ENCODE measurements around the gene MUC5B. TPM values are rescaled to one million over a fixed set of nuclear protein-coding genes. Genes with fewer than 3 reads are reported as not detected.

Gene MUC5B
- total and polyA plus RNA-seq, 2 of the 13 experiments (the other 11 are each of a cell fraction or from before 2014, with no cell fraction given): 0.01 TPM; not detected in 1

DNA sequence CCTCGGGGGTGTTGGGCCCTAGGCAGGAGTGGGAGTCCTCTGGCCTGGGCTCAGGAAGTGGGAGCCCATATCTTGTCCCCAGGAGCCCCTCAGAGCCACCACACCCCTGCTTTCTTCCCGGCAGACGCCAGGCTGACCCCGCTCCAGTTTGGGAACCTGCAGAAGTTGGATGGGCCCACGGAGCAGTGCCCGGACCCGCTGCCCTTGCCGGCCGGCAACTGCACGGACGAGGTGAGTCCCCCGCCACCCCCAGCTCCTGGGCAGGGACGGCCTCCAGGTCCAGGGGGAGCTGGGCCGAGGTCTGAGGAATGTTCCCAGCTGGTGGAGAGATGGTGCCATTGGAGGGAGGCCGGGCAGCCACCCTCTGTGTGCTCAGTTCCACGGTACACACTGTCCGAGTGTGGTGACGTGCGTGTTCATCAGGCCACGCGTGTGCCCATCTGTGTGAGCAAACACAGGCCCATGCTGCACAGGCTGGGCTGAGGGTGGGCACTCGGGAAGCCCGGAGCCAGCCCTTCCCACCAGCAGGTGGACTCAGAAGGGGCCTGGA lies 4.8 kb downstream of the MUC5B start (continued):
- TF ChIP-seq ZHX2 (IDR thresholded peaks at IDR 0.05; ENCODE audit: low read depth): no peak
- no peak for TF ChIP-seq ZHX2 (CRISPR knock-in tag; IDR thresholded peaks at IDR 0.05; ENCODE audit: borderline replicate concordance)

DNA sequence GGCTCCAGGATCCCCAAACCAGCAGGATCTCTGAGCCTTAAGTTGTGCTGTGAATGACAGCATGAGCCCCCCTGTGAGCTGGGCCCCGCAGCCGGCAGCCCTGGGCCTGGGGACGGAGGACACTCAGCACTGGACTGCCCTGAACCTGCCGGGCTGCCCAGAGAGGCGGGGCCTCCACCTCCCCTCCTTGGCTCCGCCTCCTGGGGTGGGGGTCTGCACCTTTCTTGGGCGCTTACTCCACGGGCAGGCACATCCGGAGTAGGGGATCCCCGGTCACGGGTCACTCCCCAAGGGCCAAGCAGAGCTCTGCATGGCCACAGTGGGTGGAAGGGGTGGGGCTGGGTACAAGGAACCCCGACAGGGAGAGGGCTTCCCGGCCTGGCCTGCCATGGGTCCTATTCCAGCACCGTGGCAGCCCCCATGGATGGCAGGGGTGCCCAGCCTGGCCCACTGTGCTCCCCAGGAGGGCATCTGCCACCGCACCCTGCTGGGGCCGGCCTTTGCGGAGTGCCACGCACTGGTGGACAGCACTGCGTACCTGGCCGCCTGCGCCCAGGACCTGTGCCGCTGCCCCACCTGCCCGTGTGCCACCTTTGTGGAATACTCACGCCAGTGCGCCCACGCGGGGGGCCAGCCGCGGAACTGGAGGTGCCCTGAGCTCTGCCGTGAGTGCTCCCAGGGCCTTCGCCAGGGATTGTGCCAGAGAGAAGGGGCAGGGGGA lies 5.4 kb downstream of the MUC5B start:
- POLR2A ChIA-PET: no interaction called here
- Histone ChIP-seq H3K4me1 (ENCODE audit: insufficient read depth, low read length) (0 out of 2 replicates have a peak, but pooled peaks cover under 1% of the 10 kb centered on the region), H3K79me2 (ENCODE audit: insufficient read depth, low read length) (no peaks in the 10 kb centered on the region), H4K20me1 (ENCODE audit: insufficient read depth, low read length) (no peaks in the 10 kb centered on the region), H3K27ac (ENCODE audit: extremely low read length, insufficient read depth, low read length) (no peak overlapping the region), H3K4me2 (ENCODE audit: low read depth, low read length) (no peak overlapping the region), H3K36me3 (replicated peaks in 1 of 2; ENCODE audit: control insufficient read depth in 1 of 2, insufficient read depth in 2 of 2, low read length in 2 of 2) (no peaks in the 10 kb centered on the region), H3K27me3 (ENCODE audit: control insufficient read depth in 1 of 2, insufficient read depth in 2 of 2, low read length in 2 of 2) (peaks cover 5 to 15% of the 10 kb centered on the region in 2 experiments; a peak in 4 of 5 replicates), H3K9me3 (ENCODE audit: low read length) (no peaks in the 10 kb centered on the region), H2AFZ (ENCODE audit: low read length) (no peak overlapping the region), H3K9ac (ENCODE audit: insufficient read depth, low read depth, low read length) (no peak overlapping the region), H3K4me3 (replicated peaks in 1 of 3; ENCODE audit: insufficient read depth in 1 of 3, low read depth in 2 of 3, low read length in 3 of 3) (no peak overlapping the region)
- DNase-seq (ENCODE audit: low spot score) (no peak), FAIRE-seq (no peak), ATAC-seq (no peak)
- no TSS peak for BruUV-seq (replicated peaks)
- WGBS (ENCODE audit: low lambda C conversion rate): 0% methylated on average over 1 of the region's 31 CpGs
- CTCF ChIA-PET (ENCODE audit: low intra/inter-chr PET ratio, low total read pairs): no interaction called here
- intact Hi-C loops (cut with micrococcal nuclease; ENCODE audit: unreplicated experiment): no loop called here
- in situ Hi-C loops (cut with HindIII; ENCODE audit: extremely low pct_ligation_motif_present, low pct_unique_long_range_greater_than_20kb): loop anchor here (5.0 kb wide), 1 partner anchor 116 kb away; no protein-coding TSS in a partner anchor
- TF ChIP-seq, protein P1, sequence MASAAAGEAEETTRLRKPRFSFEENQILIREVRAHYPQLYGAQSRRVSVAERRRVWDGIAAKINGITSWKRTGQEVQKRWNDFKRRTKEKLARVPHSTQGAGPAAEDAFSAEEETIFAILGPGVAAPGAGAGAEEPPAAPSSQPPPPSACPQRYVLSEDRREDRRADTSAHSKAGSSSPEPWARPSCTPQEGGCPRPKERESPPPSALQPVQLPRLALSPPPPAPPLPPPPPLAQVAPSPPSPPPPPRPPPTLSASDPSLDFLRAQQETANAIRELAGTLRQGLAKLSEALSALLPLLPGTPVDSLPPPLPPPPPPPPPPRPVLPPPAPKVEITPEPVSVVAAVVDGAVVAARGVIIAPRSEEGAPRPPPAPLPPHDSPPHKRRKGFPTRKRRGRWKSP (CRISPR knock-in tag; IDR thresholded peaks at IDR 0.05): no peak
- TF ChIP-seq TRIM24 (CRISPR knock-in tag; IDR thresholded peaks at IDR 0.05): no peak
- TF ChIP-seq, protein P2, sequence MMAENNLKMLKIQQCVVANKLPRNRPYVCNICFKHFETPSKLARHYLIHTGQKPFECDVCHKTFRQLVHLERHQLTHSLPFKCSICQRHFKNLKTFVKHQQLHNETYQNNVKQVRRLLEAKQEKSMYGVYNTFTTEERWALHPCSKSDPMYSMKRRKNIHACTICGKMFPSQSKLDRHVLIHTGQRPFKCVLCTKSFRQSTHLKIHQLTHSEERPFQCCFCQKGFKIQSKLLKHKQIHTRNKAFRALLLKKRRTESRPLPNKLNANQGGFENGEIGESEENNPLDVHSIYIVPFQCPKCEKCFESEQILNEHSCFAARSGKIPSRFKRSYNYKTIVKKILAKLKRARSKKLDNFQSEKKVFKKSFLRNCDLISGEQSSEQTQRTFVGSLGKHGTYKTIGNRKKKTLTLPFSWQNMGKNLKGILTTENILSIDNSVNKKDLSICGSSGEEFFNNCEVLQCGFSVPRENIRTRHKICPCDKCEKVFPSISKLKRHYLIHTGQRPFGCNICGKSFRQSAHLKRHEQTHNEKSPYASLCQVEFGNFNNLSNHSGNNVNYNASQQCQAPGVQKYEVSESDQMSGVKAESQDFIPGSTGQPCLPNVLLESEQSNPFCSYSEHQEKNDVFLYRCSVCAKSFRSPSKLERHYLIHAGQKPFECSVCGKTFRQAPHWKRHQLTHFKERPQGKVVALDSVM (CRISPR knock-in tag; IDR thresholded peaks at IDR 0.05): no peak
- TF ChIP-seq ZNF44 (CRISPR knock-in tag; IDR thresholded peaks at IDR 0.05): no peak
- no peak for TF ChIP-seq SUZ12 (IDR thresholded peaks at IDR 0.05; ENCODE audit: low read depth, low read length)
- no peak for TF ChIP-seq ZNF510 (CRISPR knock-in tag; IDR thresholded peaks at IDR 0.05; ENCODE audit: low read depth)
- no peak for TF ChIP-seq ADNP (CRISPR knock-in tag; IDR thresholded peaks at IDR 0.05)
- TF ChIP-seq ZNF180 (CRISPR knock-in tag; IDR thresholded peaks at IDR 0.05; ENCODE audit: borderline replicate concordance, low read depth): no peak
- no peak for TF ChIP-seq ZNF24 (IDR thresholded peaks at IDR 0.05)
- no peak for TF ChIP-seq ZNF580 (CRISPR knock-in tag; IDR thresholded peaks at IDR 0.05; ENCODE audit: borderline replicate concordance, low read depth)
- no peak for TF ChIP-seq GTF3A (CRISPR knock-in tag; conservative IDR thresholded peaks at IDR 0.05)

All from HepG2 (cell line).